C1 segment of cervical spinal cord (tissue), 14 donors: Measurements from ENCODE around the gene OLIG1.

Source experiments
- DNase-seq, 14 donors: peaks; one replicate each; lab custom pipeline; 2025; lab: John Stamatoyannopoulos, UW

Gene OLIG1

GRCh38 chr21:33096426-33096825, 26.5 kb downstream of the OLIG1 start:
- no peak for DNase-seq

GRCh38 chr21:33099131-33099530, 29.2 kb downstream of the OLIG1 start:
- no peak for DNase-seq

- no peak for DNase-seq
Observed at GRCh38 chr21:33101300-33101911, 31.5 kb downstream of the OLIG1 start.

- no peak for DNase-seq
Observed at GRCh38 chr21:33105088-33105487, 35.1 kb downstream of the OLIG1 start.

- DNase-seq: no peak
Observed at GRCh38 chr21:33108228-33108627, 38.3 kb downstream of the OLIG1 start.

- peak in 2 of 14 donors; percentile 28 to 31 for DNase-seq
Observed at GRCh38 chr21:33109574-33110339, 39.8 kb downstream of the OLIG1 start.

GRCh38 chr21:33110340-33110715, 40.4 kb downstream of the OLIG1 start:
- DNase-seq: no peak

GRCh38 chr21:33111577-33111976, 41.6 kb downstream of the OLIG1 start:
- DNase-seq: no peak

GRCh38 chr21:33112151-33112550, 42.2 kb downstream of the OLIG1 start:
- peak in 1 of 14 donors; percentile 13 for DNase-seq

- DNase-seq: no peak
Observed at GRCh38 chr21:33112681-33113080, 42.7 kb downstream of the OLIG1 start.

- DNase-seq: no peak
Observed at GRCh38 chr21:33113131-33113530, 43.2 kb downstream of the OLIG1 start.

GRCh38 chr21:33114276-33114675, 44.3 kb downstream of the OLIG1 start:
- DNase-seq: no peak

- peak in 12 of 14 donors; percentile 41 to 85 (median 74) for DNase-seq
Observed at GRCh38 chr21:33115631-33116510, 45.9 kb downstream of the OLIG1 start.

- peak in 5 of 14 donors; percentile 25 to 74 (median 54) for DNase-seq
Observed at GRCh38 chr21:33116676-33117075, 46.7 kb downstream of the OLIG1 start.

- peak in 12 of 14 donors; percentile 22 to 84 (median 66) for DNase-seq
Observed at GRCh38 chr21:33117101-33117888, 47.4 kb downstream of the OLIG1 start.
